ENCODE measurements around the gene SELENON. TPM values are rescaled to one million over a fixed set of nuclear protein-coding genes. Genes with fewer than 3 reads are reported as not detected.
A peak's percentile ranks its signal among the peaks of the same experiment; 100 is the strongest.

Gene SELENON
- total and polyA plus RNA-seq, 3 donors from 2014 or later: 17.2 to 30.7 (median 29.8) TPM

DNA sequence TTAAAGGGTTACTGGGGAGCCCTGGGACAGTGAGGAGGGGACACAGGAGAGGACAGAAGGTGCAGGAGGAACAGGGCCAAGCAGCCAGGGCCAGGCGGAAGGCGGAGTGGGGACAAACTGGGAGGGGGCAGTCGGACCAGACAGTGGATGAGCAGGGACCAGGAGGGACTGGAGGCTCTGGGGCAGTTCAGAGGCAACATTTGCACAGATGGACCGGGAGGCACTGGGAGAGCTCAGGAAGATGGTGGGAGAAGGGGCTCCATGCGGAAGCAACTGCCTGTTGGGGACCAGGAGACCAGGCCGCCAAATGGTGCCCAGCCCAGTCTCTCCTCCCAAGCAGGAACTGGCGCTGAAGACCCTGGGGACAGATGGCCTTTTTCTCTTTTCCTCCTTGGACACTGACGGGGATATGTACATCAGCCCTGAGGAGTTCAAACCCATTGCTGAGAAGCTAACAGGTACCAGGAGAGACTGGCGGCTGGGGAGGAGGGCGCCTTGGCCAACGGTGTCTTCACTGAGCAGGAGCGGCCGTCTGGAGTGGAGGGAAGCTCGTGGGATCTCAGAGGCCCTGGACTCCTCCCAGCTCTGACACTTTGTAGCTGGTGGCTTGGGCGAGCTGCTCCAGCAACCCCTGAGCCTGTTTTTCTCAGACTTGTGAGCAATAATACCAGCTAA is 847 bp downstream of the SELENON start:
- intact Hi-C loops (cut with DNase I; ENCODE audit: low total_unique reads): loop anchor here (2.0 kb wide), 1 partner anchor 192 kb away; no protein-coding TSS in a partner anchor
- TF ChIP-seq POLR2A (IDR thresholded peaks at IDR 0.05): no peak
- TF ChIP-seq, protein P1, sequence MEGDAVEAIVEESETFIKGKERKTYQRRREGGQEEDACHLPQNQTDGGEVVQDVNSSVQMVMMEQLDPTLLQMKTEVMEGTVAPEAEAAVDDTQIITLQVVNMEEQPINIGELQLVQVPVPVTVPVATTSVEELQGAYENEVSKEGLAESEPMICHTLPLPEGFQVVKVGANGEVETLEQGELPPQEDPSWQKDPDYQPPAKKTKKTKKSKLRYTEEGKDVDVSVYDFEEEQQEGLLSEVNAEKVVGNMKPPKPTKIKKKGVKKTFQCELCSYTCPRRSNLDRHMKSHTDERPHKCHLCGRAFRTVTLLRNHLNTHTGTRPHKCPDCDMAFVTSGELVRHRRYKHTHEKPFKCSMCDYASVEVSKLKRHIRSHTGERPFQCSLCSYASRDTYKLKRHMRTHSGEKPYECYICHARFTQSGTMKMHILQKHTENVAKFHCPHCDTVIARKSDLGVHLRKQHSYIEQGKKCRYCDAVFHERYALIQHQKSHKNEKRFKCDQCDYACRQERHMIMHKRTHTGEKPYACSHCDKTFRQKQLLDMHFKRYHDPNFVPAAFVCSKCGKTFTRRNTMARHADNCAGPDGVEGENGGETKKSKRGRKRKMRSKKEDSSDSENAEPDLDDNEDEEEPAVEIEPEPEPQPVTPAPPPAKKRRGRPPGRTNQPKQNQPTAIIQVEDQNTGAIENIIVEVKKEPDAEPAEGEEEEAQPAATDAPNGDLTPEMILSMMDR (IDR thresholded peaks at IDR 0.05): no peak
- no peaks in the 10 kb centered on the region for H3K27me3 ChIP-seq
- peak; percentile 30 for DNase-seq
- peaks cover 12% of the 10 kb centered on the region for H3K4me1 ChIP-seq
- peak overlapping the region in 1 of 2 donors; percentile 19 for H3K27ac ChIP-seq
- H3K36me3 ChIP-seq (ENCODE audit: low read depth, missing control alignments): no peaks in the 10 kb centered on the region
- WGBS, 2 donors: 31 to 46% methylated on average over 13 to 15 of the region's 15 CpGs
- H3K4me3 ChIP-seq: peak overlapping the region; percentile 56 to 69
- no peaks in the 10 kb centered on the region for H3K9me3 ChIP-seq

DNA sequence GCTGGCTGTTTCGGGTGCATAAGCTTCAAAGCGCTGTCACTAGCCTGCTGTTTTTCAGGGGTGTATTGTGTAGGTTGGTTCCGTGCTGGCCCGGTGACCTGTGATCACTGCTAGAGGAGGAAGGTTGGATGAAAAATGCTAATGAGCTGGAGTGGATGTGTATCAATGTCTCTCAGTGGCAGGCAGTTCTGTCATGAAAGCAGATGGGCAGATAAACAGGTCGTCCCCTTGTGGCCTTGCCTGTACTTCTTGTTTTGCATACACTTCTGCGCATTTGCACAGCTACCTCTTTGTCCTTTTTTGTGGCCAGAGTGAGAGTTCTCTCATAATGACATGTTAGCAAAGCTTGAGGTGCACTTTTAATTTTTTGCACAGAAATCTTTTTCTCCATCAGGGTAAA is 2.9 kb downstream of the SELENON start:
- Histone ChIP-seq H3K4me1 (peaks cover 12% of the 10 kb centered on the region), H3K9me3 (no peaks in the 10 kb centered on the region), H3K27me3 (no peaks in the 10 kb centered on the region), H3K27ac (no peak overlapping the region), H3K4me3 (no peak overlapping the region), H3K36me3 (ENCODE audit: low read depth, missing control alignments) (no peaks in the 10 kb centered on the region)
- DNase-seq: no peak
- no peak for TF ChIP-seq POLR2A (IDR thresholded peaks at IDR 0.05)
- TF ChIP-seq, protein P1 (IDR thresholded peaks at IDR 0.05): no peak
- intact Hi-C loops (cut with DNase I; ENCODE audit: low total_unique reads): no loop called here
- WGBS, 2 donors: 65 to 73% methylated on average over 6 of the region's 6 CpGs

DNA sequence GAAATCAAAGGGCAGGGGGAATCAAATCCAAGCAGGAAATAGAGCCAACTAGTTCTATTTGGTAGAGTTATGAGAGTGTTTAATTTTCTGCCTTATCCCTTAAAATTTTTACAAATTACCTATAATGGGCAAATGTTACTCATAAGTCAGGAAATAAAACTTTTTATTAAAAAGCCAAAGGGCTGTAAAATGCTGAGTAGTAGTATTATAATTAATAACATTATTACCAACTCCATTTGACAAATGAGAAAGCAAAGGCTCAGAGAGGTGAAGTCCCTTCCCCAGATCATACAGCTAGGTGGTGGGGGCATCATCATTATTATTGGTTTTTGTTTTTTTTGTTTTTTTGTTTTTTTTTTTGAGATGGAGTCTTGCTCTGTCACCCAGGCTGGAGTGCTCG is 3.4 kb downstream of the SELENON start:
- Histone ChIP-seq H3K4me3 (no peak overlapping the region), H3K9me3 (no peaks in the 10 kb centered on the region), H3K4me1 (peaks cover 12% of the 10 kb centered on the region), H3K27ac (no peak overlapping the region), H3K36me3 (ENCODE audit: low read depth, missing control alignments) (no peaks in the 10 kb centered on the region), H3K27me3 (no peaks in the 10 kb centered on the region)
- 86 to 100% methylated on average over 1 of the region's 1 CpG for WGBS, 2 donors
- no peak for TF ChIP-seq POLR2A (IDR thresholded peaks at IDR 0.05)
- TF ChIP-seq, protein P1 (IDR thresholded peaks at IDR 0.05): no peak
- intact Hi-C loops (cut with DNase I; ENCODE audit: low total_unique reads): no loop called here
- DNase-seq: no peak

DNA sequence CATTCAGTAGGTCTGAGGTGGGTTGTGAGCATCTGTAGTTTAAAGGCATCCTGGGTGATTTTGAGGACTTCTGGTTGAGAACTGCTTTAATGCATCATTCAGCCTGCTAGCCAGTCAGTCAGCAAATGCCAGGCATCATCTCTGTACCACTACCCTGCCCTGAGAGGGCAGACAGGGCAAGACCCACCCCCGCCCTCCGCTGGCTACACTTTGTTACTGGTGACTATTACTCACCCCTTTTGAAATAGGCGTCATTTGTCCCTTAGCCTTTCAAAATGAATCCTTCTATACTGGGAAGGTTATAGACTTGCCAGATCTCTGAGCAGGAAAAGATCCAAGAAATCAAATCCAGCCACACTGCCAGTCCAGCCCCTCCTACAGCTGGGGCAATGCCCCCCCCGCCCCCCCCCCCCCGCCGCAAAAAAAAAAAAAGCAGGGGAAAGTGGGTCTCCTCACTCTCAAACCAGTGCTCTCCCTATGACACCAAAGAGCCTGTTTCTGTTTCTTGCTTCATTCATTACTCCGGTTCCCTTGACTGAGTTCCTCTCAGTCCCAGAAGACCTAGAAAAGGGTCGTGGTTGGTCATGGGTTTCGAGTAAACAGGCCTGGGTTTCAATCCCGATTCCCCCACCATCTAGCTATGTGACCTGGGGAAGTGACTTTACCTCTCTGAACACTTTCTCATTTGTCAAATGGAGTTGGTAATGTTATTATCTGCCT is 4.4 kb downstream of the SELENON start:
- Histone ChIP-seq H3K4me1 (peaks cover 11% of the 10 kb centered on the region), H3K9me3 (no peaks in the 10 kb centered on the region), H3K27ac (no peak overlapping the region), H3K4me3 (no peak overlapping the region), H3K36me3 (ENCODE audit: low read depth, missing control alignments) (no peaks in the 10 kb centered on the region), H3K27me3 (no peaks in the 10 kb centered on the region)
- DNase-seq: no peak
- WGBS, 2 donors: 83 to 85% methylated on average over 10 of the region's 10 CpGs
- TF ChIP-seq, protein P1 (IDR thresholded peaks at IDR 0.05): no peak
- TF ChIP-seq POLR2A (IDR thresholded peaks at IDR 0.05): no peak
- intact Hi-C loops (cut with DNase I; ENCODE audit: low total_unique reads): no loop called here
